SK-N-SH (cell line): ENCODE data around the gene NLK.

Experiments used
- CHD2 ChIP-seq: fragments of 150-350 bp; IDR thresholded peaks from 2 replicates; pipeline ENCODE4 v1.6.1; 2018; ENCODE audit warnings: low read length; ENCODE audit not compliant: partially characterized antibody
- CTCF ChIP-seq: fragments of 200-600 bp; sonication (generic); IDR thresholded peaks from 2 replicates; pipeline ENCODE4 v1.6.1; 2017; ENCODE audit warnings: antibody characterized with exemption, mild to moderate bottlenecking, moderate library complexity
- EP300 ChIP-seq, 2 experiments: IDR thresholded peaks; 2 replicates each; pipeline versions ENCODE4 v1.4.0 to v1.6.1; 2012; ENCODE audit warnings: borderline replicate concordance in 1 of 2, low read depth in 1 of 2, low read length in 1 of 2
- FOXJ3 ChIP-seq: sonication (generic); formaldehyde crosslinking; IDR thresholded peaks from 2 replicates; pipeline ENCODE4 v1.5.1; 2020; ENCODE audit warnings: mild to moderate bottlenecking, missing genetic modification reagents
- FOXM1 ChIP-seq: IDR thresholded peaks from 2 replicates; pipeline ENCODE4 v1.4.0; 2012; ENCODE audit warnings: low read depth, mild to moderate bottlenecking
- NFIC ChIP-seq: IDR thresholded peaks from 2 replicates; pipeline ENCODE4 v1.4.0; 2012; ENCODE audit warnings: borderline replicate concordance
- NRF1 ChIP-seq: IDR thresholded peaks from 2 replicates; pipeline ENCODE4 v1.6.1; 2012; ENCODE audit warnings: low read depth, mild to moderate bottlenecking, low read length
- POLR2AphosphoS5 ChIP-seq: IDR thresholded peaks from 2 replicates; pipeline ENCODE4 v1.6.1; 2012; ENCODE audit warnings: low read depth, low read length
- RAD21 ChIP-seq: IDR thresholded peaks from 2 replicates; pipeline ENCODE4 v1.6.1; 2012; ENCODE audit warnings: mild to moderate bottlenecking, low read length
- REST ChIP-seq: IDR thresholded peaks from 2 replicates; pipeline ENCODE4 v1.6.1; 2012; ENCODE audit warnings: mild to moderate bottlenecking, low read depth, low read length, moderate library complexity
- TAF1 ChIP-seq: IDR thresholded peaks from 2 replicates; pipeline ENCODE4 v1.6.1; 2012; ENCODE audit warnings: low read depth, mild to moderate bottlenecking, low read length, moderate library complexity, borderline replicate concordance
- TF ChIP-seq, protein P1 (sequence below): fragments of 150-350 bp; IDR thresholded peaks from 2 replicates; pipeline ENCODE4 v1.6.1; 2017; ENCODE audit warnings: antibody characterized with exemption, low read length, low read depth, borderline replicate concordance
- TF ChIP-seq, protein P2 (sequence below): IDR thresholded peaks from 2 replicates; pipeline ENCODE4 v1.4.0; 2012; ENCODE audit warnings: low read depth, borderline replicate concordance

GRCh38 chr17:28228109-28228840 lies 185.8 kb downstream of the NLK start:
- TF ChIP-seq NRF1 (no peak), FOXM1 (no peak), EP300 (IDR thresholded peaks at IDR 0.05; ENCODE audit: borderline replicate concordance in 1 of 2, low read depth in 1 of 2, low read length in 1 of 2) (no peak), CTCF (no peak), TAF1 (no peak), REST (peak; percentile 79), NFIC (no peak), CHD2 (no peak), POLR2AphosphoS5 (no peak), FOXJ3 (no peak), RAD21 (no peak)
- TF ChIP-seq, protein P1, sequence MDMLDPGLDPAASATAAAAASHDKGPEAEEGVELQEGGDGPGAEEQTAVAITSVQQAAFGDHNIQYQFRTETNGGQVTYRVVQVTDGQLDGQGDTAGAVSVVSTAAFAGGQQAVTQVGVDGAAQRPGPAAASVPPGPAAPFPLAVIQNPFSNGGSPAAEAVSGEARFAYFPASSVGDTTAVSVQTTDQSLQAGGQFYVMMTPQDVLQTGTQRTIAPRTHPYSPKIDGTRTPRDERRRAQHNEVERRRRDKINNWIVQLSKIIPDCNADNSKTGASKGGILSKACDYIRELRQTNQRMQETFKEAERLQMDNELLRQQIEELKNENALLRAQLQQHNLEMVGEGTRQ: no peak
- TF ChIP-seq, protein P2, sequence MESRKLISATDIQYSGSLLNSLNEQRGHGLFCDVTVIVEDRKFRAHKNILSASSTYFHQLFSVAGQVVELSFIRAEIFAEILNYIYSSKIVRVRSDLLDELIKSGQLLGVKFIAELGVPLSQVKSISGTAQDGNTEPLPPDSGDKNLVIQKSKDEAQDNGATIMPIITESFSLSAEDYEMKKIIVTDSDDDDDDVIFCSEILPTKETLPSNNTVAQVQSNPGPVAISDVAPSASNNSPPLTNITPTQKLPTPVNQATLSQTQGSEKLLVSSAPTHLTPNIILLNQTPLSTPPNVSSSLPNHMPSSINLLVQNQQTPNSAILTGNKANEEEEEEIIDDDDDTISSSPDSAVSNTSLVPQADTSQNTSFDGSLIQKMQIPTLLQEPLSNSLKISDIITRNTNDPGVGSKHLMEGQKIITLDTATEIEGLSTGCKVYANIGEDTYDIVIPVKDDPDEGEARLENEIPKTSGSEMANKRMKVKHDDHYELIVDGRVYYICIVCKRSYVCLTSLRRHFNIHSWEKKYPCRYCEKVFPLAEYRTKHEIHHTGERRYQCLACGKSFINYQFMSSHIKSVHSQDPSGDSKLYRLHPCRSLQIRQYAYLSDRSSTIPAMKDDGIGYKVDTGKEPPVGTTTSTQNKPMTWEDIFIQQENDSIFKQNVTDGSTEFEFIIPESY: no peak
